D721Med (cell line): ENCODE results near the gene CBX8.

Source experiments
- DNase-seq: peaks from one replicate; pipeline ENCODE4 v3.0.0; 2011; ENCODE audit warnings: low spot score; ENCODE audit not compliant: insufficient read length
- FAIRE-seq: peaks from 2 replicates; lab custom pipeline; 2011; peaks lifted over from hg19 to GRCh38; lab: Jason Lieb, UNC
- CTCF ChIP-seq: IDR thresholded peaks from 2 replicates; pipeline ENCODE4 v1.5.1; 2012; ENCODE audit warnings: mild to moderate bottlenecking, control low read depth; ENCODE audit not compliant: insufficient read depth; ENCODE audit errors: missing control alignments

The CBX8 gene

DNA sequence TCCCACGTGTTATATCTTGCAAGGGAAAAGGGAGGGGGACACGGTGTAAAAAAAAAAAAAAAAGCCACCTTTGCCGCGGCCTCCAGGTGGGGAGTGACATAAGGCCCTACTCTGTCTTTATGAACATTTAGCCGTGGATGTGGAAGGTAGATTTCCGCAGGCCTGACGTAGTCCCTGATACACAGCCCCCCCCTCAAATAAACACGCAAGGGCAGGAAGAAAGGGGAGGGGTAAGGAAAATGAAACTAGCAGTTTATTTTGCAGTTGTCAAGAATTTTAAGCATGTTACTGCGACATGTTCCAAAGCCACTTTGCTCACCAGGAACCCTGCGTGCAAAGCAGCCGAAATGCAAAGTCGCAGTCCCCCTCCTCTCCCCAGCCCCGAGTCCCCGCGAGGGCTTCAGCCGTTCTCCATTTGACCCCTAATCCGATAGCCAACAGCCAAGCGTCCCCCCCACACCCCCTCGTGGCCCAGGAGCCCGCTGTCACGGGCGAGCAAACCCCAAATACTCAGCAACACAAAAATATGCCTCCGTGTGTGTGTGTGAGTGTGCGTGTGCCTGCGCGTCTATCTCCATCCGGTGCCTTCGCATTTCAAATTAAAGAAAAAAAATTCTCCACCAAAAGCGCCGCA is 41.1 kb upstream of the CBX8 start:
- DNase-seq (no peak), FAIRE-seq (no peak)
- no peak for TF ChIP-seq CTCF

GRCh38 chr17:79836972-79837887 is 40.4 kb upstream of the CBX8 start:
- DNase-seq (no peak), FAIRE-seq (no peak)
- no peak for TF ChIP-seq CTCF

- FAIRE-seq (no peak), DNase-seq (no peak)
- TF ChIP-seq CTCF, result no peak
These were observed 39.7 kb upstream of the CBX8 start for GRCh38 chr17:79836510-79836971.

- TF ChIP-seq CTCF, result no peak
- DNase-seq (no peak), FAIRE-seq (no peak)
These were observed 39.2 kb upstream of the CBX8 start for GRCh38 chr17:79835953-79836509.

DNA sequence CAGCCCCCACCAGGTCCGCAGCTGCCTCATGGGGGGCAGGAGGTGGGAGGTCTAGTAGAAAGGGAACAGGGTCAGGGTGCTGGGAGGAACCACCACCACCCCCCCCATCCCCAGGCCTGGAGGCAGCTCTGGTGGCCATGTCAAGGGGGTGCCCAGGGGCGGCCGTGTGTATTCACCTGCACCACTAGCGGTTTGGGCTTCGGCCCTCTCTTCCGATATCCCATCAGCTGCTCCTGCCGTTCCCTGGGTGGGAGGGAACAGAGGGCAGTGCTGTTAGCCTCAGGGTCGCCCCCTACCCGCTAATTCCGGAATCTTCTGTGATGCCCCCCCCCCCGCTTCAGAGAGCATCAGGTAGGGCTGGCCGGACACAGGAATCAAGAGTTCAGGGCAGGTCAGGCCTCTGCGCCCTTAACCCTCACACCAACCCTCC is 38.6 kb upstream of the CBX8 start:
- DNase-seq (no peak), FAIRE-seq (no peak)
- no peak for TF ChIP-seq CTCF

- no peak for FAIRE-seq
- no peak for DNase-seq
These were observed 37.9 kb upstream of the CBX8 start for GRCh38 chr17:79834565-79835469.

More at GRCh38 chr17:79834565-79835469, 37.9 kb upstream of the CBX8 start:
- peak; percentile 63 for TF ChIP-seq CTCF
